Measurements from ENCODE around the gene RNU1-2.
A peak's percentile ranks its signal among the peaks of the same experiment; 100 is the strongest.
"Not testable (repeated sequence)": the region's sequence is repeated elsewhere in the genome, so short reads cannot be mapped to it uniquely, and the experiment has no call there.

The RNU1-2 gene

GRCh38 chr1:16895598-16896315 lies at the start of gene RNU1-2:
Gene RNU1-2, plus strand, starts transcription at chr1:16895980.
- DNase-seq = peak; percentile 74

- DNase-seq = not testable (repeated sequence)
Measured at GRCh38 chr1:16856201-16856600, 39.6 kb upstream of the RNU1-2 start.

DNA sequence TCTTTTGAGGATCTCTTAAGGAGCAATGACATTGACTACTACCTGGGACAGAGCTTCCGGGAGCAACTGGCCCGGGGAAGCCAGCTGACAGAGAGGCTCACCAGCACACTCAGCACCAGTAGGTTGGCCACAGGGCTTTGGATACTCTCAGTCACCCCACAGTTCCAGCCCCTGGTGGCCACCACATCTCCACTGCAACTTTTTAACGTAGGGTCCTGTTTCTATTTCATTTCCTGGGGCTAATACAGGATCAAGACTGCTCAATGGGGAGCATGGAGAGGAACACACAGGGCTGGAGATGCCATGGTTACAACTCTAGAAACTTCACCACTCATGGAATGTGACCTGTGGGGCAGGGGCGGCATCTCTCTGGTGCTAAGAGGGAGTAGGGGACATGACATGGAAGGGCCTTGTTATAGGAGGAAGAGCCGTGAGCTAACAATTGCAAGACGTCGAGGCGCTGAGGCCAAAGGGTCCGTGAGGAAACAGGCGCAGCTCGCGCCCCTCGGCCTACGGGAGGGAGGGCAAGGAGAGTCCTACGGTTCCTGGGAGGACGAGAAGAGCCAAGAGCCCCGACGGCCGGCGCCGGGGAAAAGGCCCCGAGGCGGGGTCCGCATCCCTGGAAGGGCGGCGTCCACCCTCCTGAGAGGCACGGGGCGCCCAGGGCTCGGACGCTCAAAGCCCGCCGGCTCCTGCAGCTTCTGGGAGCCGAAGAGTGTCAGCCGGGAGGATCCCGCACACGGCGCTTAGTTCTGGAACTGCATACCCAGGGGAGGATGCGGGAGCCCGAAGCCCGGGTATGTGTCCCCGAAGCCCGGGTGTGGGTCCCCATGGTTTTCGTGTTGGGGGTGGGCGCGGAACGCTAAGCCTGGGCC lies 36.4 kb upstream of the RNU1-2 start:
- DNase-seq = not testable (repeated sequence)

GRCh38 chr1:16860048-16860447 lies 35.7 kb upstream of the RNU1-2 start:
- not testable (repeated sequence) for DNase-seq

- not testable (repeated sequence) for DNase-seq
Measured at GRCh38 chr1:16861832-16862245, 33.9 kb upstream of the RNU1-2 start.

- DNase-seq = not testable (repeated sequence)
Measured at GRCh38 chr1:16862415-16862814, 33.4 kb upstream of the RNU1-2 start.

DNA sequence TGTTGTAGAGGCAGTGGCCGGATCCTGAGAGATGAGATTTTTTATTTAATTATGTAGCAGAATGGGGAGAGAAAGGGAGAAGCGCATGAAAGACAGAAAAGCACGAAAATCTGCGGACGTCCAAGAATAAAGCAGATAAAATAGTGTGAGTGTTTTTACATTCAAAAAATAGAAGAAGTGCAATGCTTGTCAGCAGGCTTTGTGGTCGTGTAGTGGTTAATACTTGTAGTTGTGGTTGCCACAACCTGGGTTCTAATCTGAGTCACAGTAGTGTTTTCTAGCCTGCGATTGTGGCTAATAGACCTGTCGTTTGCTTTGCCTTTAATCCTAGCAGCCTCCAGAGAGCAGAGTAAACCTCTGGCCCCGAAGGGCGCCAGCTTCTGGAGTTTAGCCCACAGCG lies 32.8 kb upstream of the RNU1-2 start:
- not testable (repeated sequence) for DNase-seq

DNA sequence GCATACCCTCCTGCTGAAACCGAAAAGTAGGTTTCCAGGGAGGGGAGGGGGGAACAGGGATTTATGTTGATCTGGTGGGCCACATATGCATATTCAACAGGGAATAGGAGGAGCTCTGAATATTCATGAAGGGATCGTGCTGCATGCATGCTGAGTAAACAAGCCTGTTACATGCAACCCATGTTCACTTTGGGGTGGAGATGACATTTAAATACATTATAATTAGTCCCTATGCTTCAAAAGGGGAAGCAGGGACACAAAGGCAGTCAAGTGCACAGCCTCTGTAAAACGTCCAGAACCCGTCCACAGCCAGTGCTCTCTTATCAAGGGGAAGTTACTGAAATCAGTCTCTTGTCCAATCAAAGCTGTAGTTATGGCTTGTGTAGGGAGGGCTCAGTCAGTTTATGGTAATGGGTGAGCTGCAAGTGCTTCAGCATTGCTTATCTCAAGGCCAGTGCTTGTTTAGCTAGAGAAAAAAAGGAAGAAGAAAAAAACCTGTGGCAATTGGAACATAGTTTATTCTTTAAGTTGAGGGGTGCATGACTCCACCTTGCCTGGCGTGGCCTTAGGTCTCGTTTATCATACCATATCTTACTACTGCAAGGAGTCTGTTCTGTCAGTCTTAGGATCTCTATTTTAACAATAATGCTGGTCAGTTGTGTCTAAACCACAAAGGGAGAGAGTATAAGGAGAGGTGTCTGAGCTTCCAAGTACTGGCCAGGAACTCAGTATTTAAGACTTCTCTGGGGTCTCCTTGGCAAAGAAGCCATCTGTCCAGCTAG lies 28.7 kb upstream of the RNU1-2 start:
- not testable (repeated sequence) for DNase-seq

- not testable (repeated sequence) for DNase-seq
Measured at GRCh38 chr1:16868787-16869186, 27.0 kb upstream of the RNU1-2 start.

DNA sequence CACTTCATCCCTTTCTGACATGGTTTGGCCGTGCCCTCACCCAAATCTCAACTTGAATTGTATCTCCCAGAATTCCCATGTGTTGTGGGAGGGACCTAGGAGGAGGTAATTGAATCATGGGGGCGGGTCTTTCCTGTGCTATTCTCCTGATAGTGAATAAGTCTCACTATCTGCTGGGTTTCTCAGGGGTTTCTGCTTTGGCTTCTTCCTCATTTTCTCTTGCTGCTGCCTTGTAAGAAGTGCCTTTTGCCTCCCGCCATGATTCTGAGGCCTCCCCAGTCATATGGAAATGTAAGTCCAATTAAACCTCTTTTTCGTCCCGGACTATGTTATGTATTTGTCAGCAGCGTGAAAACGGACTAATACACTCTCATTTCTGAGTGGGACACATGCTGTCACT lies 25.8 kb upstream of the RNU1-2 start:
- DNase-seq = not testable (repeated sequence)

- not testable (repeated sequence) for DNase-seq
Measured at GRCh38 chr1:16871171-16871570, 24.6 kb upstream of the RNU1-2 start.

- DNase-seq = peak; percentile 39
Measured at GRCh38 chr1:16872152-16873075, 23.4 kb upstream of the RNU1-2 start.

GRCh38 chr1:16873076-16873879 lies 22.5 kb upstream of the RNU1-2 start:
- peak; percentile 8 for DNase-seq

DNA sequence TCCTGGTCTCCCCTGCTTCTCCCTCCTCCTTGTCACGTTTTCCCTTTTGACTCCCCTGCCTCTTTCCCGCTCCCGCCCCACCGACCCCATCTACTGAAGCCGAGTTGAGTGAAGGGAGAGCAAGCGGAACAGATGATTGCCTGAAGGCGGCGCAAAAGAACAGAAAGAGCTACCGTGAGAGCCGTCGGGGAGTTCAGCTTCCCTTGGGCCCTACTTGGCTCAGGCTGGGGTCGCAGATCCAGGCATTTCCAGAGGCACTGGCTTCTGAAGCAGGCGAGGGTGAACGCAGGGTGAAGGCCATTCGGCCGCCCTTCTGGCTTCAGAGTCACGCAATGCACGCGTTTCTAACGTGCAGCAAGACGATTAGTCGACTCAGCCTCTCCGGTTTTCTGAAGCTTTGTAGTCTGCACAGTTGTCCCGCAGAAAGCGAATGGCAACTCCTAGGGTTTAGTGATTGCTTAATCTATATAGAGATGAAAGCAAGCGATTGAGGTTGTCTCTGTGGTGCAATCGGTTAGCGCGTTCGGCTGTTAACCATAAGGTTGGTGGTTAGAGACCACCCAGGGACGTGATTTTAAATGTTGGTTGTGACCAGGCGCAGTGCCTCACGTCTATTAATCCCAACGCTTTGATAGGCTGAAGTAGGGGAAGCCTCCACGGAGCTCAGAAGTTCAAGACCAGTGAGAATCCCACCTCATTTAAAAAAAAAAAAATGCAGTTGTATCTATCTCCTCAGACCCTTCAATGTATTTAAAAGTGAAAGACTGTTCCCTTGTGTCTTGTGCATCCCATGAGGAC lies 20.6 kb upstream of the RNU1-2 start:
- not testable (repeated sequence) for DNase-seq

GRCh38 chr1:16881742-16882141 lies 14.0 kb upstream of the RNU1-2 start:
- DNase-seq = not testable (repeated sequence)

- no peak for DNase-seq
Measured at GRCh38 chr1:16882986-16883385, 12.8 kb upstream of the RNU1-2 start.

DNA sequence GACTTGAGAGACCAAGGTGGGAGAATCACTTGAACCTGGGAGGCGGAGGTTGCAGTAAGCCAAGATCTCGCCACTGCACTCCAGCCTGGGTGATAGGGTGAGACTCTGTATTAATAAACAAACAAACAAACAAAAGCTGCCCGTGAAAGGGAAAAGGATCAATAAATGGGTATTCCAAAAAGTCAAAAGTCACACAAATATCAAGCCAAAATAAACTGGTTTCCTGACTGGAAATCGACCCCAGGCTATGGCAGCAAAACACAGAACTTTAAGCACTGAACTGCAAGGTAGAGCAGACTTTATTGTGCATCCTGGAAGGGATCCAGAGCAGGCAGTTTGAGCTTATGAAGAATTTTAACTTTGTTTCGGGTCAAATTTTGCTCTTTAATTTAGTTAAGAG lies 11.3 kb upstream of the RNU1-2 start:
- not testable (repeated sequence) for DNase-seq

- no peak for DNase-seq
Measured at GRCh38 chr1:16886860-16887605, 8.7 kb upstream of the RNU1-2 start.
